Epithelial cell of proximal tubule (primary cell): ENCODE results near the gene WDCP. TPM values are rescaled to one million over a fixed set of nuclear protein-coding genes. Genes with fewer than 3 reads are reported as not detected.

Experiments
- DNase-seq: peaks from one replicate; pipeline ENCODE4 v3.0.0-alpha.2; 2011; ENCODE audit warnings: low read depth
- H3K4me3 ChIP-seq: 2 replicates; pipeline ENCODE4 v1.5.1; 2011; ENCODE audit warnings: low read depth, mild to moderate bottlenecking, low read length
- CTCF ChIP-seq: conservative IDR thresholded peaks from 2 replicates; pipeline ENCODE4 v1.5.1; 2012; ENCODE audit warnings: low read depth, mild to moderate bottlenecking, low read length
- total RNA-seq: library from RNA; depleted of rRNA; stranded (reverse); fragments of >200 nt; gene quantifications from 2 replicates; pipeline ENCODE4 v1.2.3, GENCODE V29; 2015

The WDCP gene
- total RNA-seq, 1 donor from 2014 or later, result 7.7 TPM

DNA sequence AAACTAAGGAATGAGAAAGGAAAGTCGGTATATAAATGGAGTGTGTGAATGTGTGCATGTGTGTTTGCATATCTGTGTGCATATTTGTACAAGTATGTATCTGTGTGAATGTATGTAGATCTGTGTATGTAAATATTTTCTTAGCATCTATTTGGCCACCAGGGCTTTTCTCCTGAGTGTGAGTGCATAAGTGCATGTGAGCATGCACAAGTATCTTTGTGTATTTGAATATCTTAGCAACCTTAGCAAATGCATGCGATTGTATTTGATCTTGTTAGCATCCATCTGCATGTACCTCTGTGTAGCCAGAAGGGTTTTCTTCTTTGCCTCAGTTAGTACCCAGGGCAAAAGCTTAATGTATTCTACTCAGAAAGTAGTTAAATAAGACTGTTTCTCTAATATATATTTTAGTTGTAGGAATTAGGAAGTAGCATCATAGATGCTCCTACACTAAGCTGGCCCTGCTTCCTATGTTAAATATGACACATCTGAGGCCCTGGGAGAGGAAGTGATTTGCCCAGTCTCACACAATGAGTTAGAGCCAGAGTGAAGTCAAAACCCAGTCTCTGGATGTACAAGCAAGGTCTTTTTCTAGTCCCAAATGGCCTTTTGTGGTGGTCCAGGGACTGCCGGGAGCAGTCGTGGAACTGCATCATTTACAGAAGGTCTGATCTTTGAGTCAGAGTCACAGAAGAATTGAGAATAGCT is 11.5 kb upstream of the WDCP start:
- TF ChIP-seq CTCF, result no peak
- no peak overlapping the region for H3K4me3 ChIP-seq
- no peak for DNase-seq

GRCh38 chr2:24055750-24056149 is 8.6 kb upstream of the WDCP start:
- no peak for TF ChIP-seq CTCF
- H3K4me3 ChIP-seq, result no peak overlapping the region
- no peak for DNase-seq

DNA sequence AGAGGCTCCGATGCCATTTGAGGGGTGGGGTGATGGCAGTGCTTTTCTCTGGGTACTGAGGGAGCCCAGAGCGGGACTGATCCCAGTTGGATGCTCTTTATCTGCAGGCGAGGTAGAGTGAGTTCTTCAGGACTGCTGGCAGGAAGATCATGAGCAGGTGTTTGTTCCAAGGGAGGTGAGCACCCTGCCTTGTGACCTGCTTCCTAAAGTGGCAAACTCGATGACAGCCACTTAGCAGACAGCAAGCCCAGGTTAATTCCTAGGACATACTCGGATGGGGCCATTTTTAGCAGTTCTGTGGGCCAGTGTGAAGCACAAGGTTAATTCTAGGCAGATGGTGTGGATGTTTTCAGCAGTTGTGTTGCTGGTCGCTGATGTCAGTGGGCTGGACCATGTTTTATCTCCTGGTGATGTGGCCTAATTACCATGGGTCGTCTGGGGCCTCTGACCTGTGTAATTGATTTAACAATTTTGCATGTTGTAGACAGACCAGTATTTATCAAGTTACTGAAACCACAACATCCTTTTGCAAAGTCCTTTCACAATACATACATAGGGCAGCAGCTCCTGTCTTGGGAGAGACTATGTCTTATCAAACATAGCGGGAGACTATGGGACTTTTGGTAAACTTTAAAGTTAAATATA is 7.3 kb upstream of the WDCP start:
- TF ChIP-seq CTCF, result no peak
- no peak for DNase-seq
- H3K4me3 ChIP-seq, result no peak overlapping the region

DNA sequence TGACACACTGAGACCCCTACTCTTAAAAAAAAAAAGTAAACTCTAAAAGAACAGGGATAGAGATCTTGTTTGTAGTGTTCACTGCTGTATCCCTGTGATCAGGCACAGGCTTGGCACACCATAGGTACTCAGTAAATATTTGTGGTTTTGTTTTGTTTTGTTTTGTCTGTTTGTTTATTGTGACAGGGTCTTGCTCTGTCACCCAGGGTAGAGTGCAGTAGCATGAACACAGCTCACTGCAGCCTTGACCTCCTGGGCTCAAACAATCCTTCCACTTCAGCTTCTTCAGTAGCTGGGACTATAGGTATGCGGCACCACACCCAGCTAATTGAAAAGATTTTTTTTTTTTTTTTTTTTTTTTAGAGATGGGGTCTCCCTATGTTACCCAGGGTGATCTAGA is 5.8 kb upstream of the WDCP start:
- DNase-seq, result no peak
- TF ChIP-seq CTCF, result no peak
- H3K4me3 ChIP-seq, result no peak overlapping the region

- no peak overlapping the region for H3K4me3 ChIP-seq
- no peak for DNase-seq
- TF ChIP-seq CTCF, result no peak
Measured at GRCh38 chr2:24051833-24052232, 4.6 kb upstream of the WDCP start.

DNA sequence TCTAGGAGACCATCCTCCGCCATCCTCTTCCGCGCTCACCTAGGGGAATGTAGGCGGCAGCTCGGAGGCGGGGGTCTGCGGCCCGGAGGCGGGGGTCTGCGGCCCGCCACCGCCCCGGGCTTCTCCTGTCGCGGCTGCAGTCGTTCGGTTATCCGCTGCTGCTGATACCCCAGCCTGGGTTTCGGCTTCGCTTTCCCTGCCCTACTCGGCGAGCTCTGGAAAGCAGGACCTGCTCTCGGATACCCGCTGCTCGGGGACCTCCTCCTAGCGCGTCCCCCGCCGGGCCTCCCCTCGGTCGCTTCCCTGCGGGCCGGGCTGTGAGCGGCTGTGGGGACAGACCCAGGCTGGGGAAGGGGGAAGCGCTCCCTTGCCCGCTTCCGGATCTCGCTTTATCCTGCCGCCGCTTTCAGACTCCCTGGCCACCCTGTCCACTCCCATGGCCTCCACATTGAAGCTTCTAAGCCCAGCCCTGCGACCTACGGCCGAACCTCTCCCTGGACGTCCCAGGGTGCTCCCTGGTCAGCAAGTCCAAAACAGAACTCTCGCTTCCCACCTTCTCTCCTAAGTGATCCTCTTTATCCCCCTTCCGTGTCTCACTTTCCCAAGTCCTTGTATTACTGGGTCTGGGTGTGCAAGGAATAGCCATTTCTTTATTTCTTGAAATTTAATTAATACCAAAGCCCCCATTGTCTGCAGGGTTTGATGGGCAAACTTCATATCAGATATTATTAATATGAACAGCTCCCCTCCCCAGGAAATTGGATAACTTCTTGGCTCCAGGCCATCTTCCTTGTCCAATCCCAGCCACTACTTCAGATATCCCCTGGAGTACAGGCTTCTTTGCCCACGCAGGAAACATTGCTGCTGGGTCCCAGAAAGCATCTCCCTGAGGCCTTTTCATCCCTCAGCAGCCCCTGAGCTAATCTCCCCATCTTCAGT is 3.1 kb upstream of the WDCP start:
- no peak for DNase-seq
- TF ChIP-seq CTCF, result no peak
- peak overlapping the region; percentile 78 for H3K4me3 ChIP-seq
